ENCODE data around the gene SAT2.
"Not testable (repeated sequence)": the region's sequence is repeated elsewhere in the genome, so short reads cannot be mapped to it uniquely, and the experiment has no call there.

Gene SAT2

GRCh38 chr17:7618608-7619007 lies 9.0 kb downstream of the SAT2 start:
- no peak overlapping the region for H3K4me3 Mint-ChIP-seq
- no peaks in the 10 kb centered on the region for H3K36me3 Mint-ChIP-seq
- no peak overlapping the region for H3K27ac Mint-ChIP-seq

GRCh38 chr17:7615265-7615747 lies 12.3 kb downstream of the SAT2 start:
- H3K4me1 Mint-ChIP-seq = peaks cover 40% of the 10 kb centered on the region
- no peak for ATAC-seq
- H3K4me3 Mint-ChIP-seq = peak overlapping the region; percentile 80
- no peaks in the 10 kb centered on the region for H3K9me3 Mint-ChIP-seq
- H3K27me3 Mint-ChIP-seq = no peaks in the 10 kb centered on the region
- H3K36me3 Mint-ChIP-seq = peaks cover 18% of the 10 kb centered on the region
- peak overlapping the region; percentile 80 for H3K27ac Mint-ChIP-seq

More at GRCh38 chr17:7618608-7619007, 9.0 kb downstream of the SAT2 start:
- ATAC-seq = no peak
- H3K4me1 Mint-ChIP-seq = peaks cover 9% of the 10 kb centered on the region
- no peaks in the 10 kb centered on the region for H3K9me3 Mint-ChIP-seq
- no peaks in the 10 kb centered on the region for H3K27me3 Mint-ChIP-seq

- Mint-ChIP-seq H3K27ac (peak within 1 kb of the TSS; percentile 80), H3K4me1 (peaks cover 45% of the 10 kb centered on the region), H3K27me3 (no peaks in the 10 kb centered on the region), H3K9me3 (no peaks in the 10 kb centered on the region), H3K4me3 (peak within 1 kb of the TSS; percentile 86), H3K36me3 (peaks cover 18% of the 10 kb centered on the region)
- peak; percentile 99 for ATAC-seq
These were observed 13.0 kb downstream of the SAT2 start, which contains the start of gene FXR2 for GRCh38 chr17:7614425-7615264. FXR2 (minus strand) TSS chr17:7614897; CDS start chr17:7614532, 365 bp downstream.

GRCh38 chr17:7613769-7614424 lies 13.7 kb downstream of the SAT2 start:
- peaks cover 51% of the 10 kb centered on the region for H3K4me1 Mint-ChIP-seq
- no peak for ATAC-seq
- H3K9me3 Mint-ChIP-seq = no peaks in the 10 kb centered on the region
- H3K27ac Mint-ChIP-seq = peak overlapping the region; percentile 80
- no peaks in the 10 kb centered on the region for H3K27me3 Mint-ChIP-seq
- peak overlapping the region; percentile 86 for H3K4me3 Mint-ChIP-seq
- peaks cover 22% of the 10 kb centered on the region for H3K36me3 Mint-ChIP-seq

- peaks cover 47% of the 10 kb centered on the region for H3K4me1 Mint-ChIP-seq
- ATAC-seq = no peak
- H3K9me3 Mint-ChIP-seq = no peaks in the 10 kb centered on the region
- H3K4me3 Mint-ChIP-seq = no peak overlapping the region
- H3K27ac Mint-ChIP-seq = no peak overlapping the region
- H3K27me3 Mint-ChIP-seq = no peaks in the 10 kb centered on the region
- H3K36me3 Mint-ChIP-seq = peaks cover 22% of the 10 kb centered on the region
These were observed 15.4 kb downstream of the SAT2 start for GRCh38 chr17:7612294-7612640.

- no peak overlapping the region for H3K4me3 Mint-ChIP-seq
- H3K27ac Mint-ChIP-seq = peak overlapping the region; percentile 62
- peaks cover 47% of the 10 kb centered on the region for H3K4me1 Mint-ChIP-seq
- peaks cover 22% of the 10 kb centered on the region for H3K36me3 Mint-ChIP-seq
- no peaks in the 10 kb centered on the region for H3K27me3 Mint-ChIP-seq
- H3K9me3 Mint-ChIP-seq = no peaks in the 10 kb centered on the region
- ATAC-seq = no peak
These were observed 15.9 kb downstream of the SAT2 start for GRCh38 chr17:7611635-7612293.

- Mint-ChIP-seq H3K36me3 (peaks cover 28% of the 10 kb centered on the region), H3K27ac (no peak overlapping the region), H3K4me1 (peaks cover 53% of the 10 kb centered on the region), H3K27me3 (no peaks in the 10 kb centered on the region), H3K9me3 (no peaks in the 10 kb centered on the region), H3K4me3 (no peak overlapping the region)
- ATAC-seq = no peak
These were observed 17.0 kb downstream of the SAT2 start for GRCh38 chr17:7610641-7611040.

- Mint-ChIP-seq H3K9me3 (no peaks in the 10 kb centered on the region), H3K36me3 (peaks cover 51% of the 10 kb centered on the region), H3K27me3 (no peaks in the 10 kb centered on the region), H3K4me3 (no peak overlapping the region), H3K4me1 (peaks cover 25% of the 10 kb centered on the region), H3K27ac (no peak overlapping the region)
- ATAC-seq = no peak
These were observed 21.3 kb downstream of the SAT2 start for GRCh38 chr17:7606280-7606679.

GRCh38 chr17:7597561-7597960 lies 30.1 kb downstream of the SAT2 start:
- H3K27me3 Mint-ChIP-seq, H3K9me3 Mint-ChIP-seq, ATAC-seq, H3K4me1 Mint-ChIP-seq, H3K27ac Mint-ChIP-seq, H3K4me3 Mint-ChIP-seq: not testable (repeated sequence)
- H3K36me3 Mint-ChIP-seq = peaks cover 72% of the 10 kb centered on the region

- Mint-ChIP-seq H3K9me3 (no peaks in the 10 kb centered on the region), H3K36me3 (peaks cover 62% of the 10 kb centered on the region), H3K4me1 (no peaks in the 10 kb centered on the region), H3K27me3 (no peaks in the 10 kb centered on the region), H3K4me3 (no peak overlapping the region), H3K27ac (no peak overlapping the region)
- ATAC-seq = no peak
These were observed 34.3 kb downstream of the SAT2 start for GRCh38 chr17:7593296-7593695.

GRCh38 chr17:7592422-7593021 lies 35.1 kb downstream of the SAT2 start:
- no peak for ATAC-seq

GRCh38 chr17:7591596-7591995 lies 36.0 kb downstream of the SAT2 start:
- Mint-ChIP-seq H3K27me3 (no peaks in the 10 kb centered on the region), H3K4me1 (no peaks in the 10 kb centered on the region), H3K9me3 (no peaks in the 10 kb centered on the region), H3K36me3 (peaks cover 63% of the 10 kb centered on the region), H3K27ac (no peak overlapping the region), H3K4me3 (no peak overlapping the region)
- no peak for ATAC-seq

More at GRCh38 chr17:7592422-7593021, 35.1 kb downstream of the SAT2 start:
- H3K4me1 Mint-ChIP-seq = no peaks in the 10 kb centered on the region
- no peak overlapping the region for H3K4me3 Mint-ChIP-seq
- H3K27me3 Mint-ChIP-seq = no peaks in the 10 kb centered on the region
- peaks cover 65% of the 10 kb centered on the region for H3K36me3 Mint-ChIP-seq
- H3K9me3 Mint-ChIP-seq = no peaks in the 10 kb centered on the region
- no peak overlapping the region for H3K27ac Mint-ChIP-seq

- Mint-ChIP-seq H3K27me3 (no peaks in the 10 kb centered on the region), H3K9me3 (no peaks in the 10 kb centered on the region), H3K4me3 (no peak overlapping the region), H3K4me1 (peaks cover 2% of the 10 kb centered on the region), H3K36me3 (peaks cover 62% of the 10 kb centered on the region), H3K27ac (no peak overlapping the region)
- no peak for ATAC-seq
These were observed 36.9 kb downstream of the SAT2 start for GRCh38 chr17:7590743-7591142.

GRCh38 chr17:7589891-7590691 lies 37.5 kb downstream of the SAT2 start, which contains the start of gene SOX15:
SOX15 (minus strand) TSS chr17:7590094; CDS start chr17:7589676, 418 bp downstream.
- no peaks in the 10 kb centered on the region for H3K9me3 Mint-ChIP-seq
- no peak for ATAC-seq
- no peak within 1 kb of the TSS for H3K4me3 Mint-ChIP-seq
- peaks cover 8% of the 10 kb centered on the region for H3K4me1 Mint-ChIP-seq
- H3K27me3 Mint-ChIP-seq = no peaks in the 10 kb centered on the region
- no peak within 1 kb of the TSS for H3K27ac Mint-ChIP-seq
- peaks cover 59% of the 10 kb centered on the region for H3K36me3 Mint-ChIP-seq
